ENCODE measurements around the gene ZDHHC11B. TPM values are rescaled to one million over a fixed set of nuclear protein-coding genes. Genes with fewer than 3 reads are reported as not detected.
A peak's percentile ranks its signal among the peaks of the same experiment; 100 is the strongest.
"Not testable (repeated sequence)": the region's sequence is repeated elsewhere in the genome, so short reads cannot be mapped to it uniquely, and the experiment has no call there.

The ZDHHC11B gene
- total RNA-seq, 2 donors from 2014 or later: 0.30 to 7.0 TPM

DNA sequence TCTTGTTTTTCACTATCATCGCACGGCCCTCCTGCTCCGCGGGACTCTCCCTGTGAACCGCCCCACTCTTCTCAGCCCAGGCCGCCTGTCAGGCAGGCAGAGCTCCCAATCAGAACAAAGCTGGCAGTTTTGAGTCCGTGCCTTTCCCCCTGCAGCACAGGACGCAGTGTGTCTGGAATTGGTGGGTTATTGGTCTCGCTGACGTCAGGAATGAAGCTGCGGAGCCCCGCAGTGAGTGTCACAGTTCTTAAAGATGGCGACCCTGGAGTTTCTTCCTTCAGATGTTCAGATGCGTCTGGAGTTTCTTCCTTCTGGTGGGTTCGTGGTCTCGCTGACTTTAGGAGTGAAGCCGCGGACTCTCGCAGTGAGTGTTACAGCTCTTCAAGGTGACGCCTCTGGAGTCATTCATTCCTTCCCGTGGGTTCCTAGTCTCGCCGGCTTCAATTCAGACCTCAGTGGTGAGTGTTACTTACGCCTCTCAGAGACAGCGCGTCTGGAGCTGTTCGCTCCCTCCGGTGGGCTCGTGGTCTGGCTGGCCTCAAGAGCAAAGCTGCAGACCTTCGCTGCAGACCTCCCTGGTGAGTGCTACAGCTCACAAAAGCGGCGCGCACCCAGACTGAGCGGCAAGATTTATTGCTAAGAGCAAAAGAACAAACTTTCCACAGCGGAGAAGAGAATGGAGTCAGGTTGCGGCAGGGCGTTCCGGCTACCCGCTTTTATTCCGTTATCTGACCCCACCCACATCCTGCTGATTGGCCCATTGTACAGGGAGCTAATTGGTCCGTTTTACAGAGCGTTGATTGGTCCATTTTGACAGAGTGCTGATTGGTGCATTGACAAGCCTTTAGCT is 7.4 kb downstream of the ZDHHC11B start:
- no peaks in the 10 kb centered on the region for H3K4me1 Mint-ChIP-seq

GRCh38 chr5:775961-776861 is 8.3 kb downstream of the ZDHHC11B start:
- no peaks in the 10 kb centered on the region for H3K27me3 Mint-ChIP-seq
- H3K9me3 Mint-ChIP-seq: no peaks in the 10 kb centered on the region
- H3K4me1 Mint-ChIP-seq: no peaks in the 10 kb centered on the region
- H3K4me3 Mint-ChIP-seq: no peak overlapping the region
- ATAC-seq (replicated peaks): no peak
- no peak overlapping the region for H3K27ac Mint-ChIP-seq
- no peaks in the 10 kb centered on the region for H3K36me3 Mint-ChIP-seq (ENCODE audit: low read depth)

More for the DNA sequence above, 7.4 kb downstream of the ZDHHC11B start:
- Mint-ChIP-seq H3K36me3 (ENCODE audit: low read depth) (no peaks in the 10 kb centered on the region), H3K9me3 (no peaks in the 10 kb centered on the region), H3K27ac (no peak overlapping the region), H3K27me3 (no peaks in the 10 kb centered on the region), H3K4me3 (no peak overlapping the region)
- no peak for ATAC-seq (replicated peaks)

DNA sequence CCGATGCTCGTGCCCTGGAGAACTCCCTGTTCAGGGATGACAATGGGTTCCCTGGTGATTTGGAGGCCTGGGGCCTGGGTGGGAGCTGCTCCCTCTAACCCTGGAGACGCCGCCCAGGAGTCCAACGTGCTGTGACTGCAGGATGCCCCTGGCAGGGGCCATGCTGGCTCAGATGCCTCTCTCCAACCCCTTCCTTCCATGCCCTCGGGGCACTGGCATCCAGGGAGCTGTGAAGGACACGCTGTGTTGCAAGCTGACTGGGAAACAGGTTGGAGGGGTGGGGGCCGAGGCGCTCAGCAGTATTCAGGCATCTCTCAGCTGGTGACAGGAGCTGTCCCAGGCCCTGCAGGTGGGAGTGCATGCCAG is 9.0 kb downstream of the ZDHHC11B start:
- H3K4me3 Mint-ChIP-seq; H3K9me3 Mint-ChIP-seq; ATAC-seq (replicated peaks); H3K4me1 Mint-ChIP-seq; H3K27ac Mint-ChIP-seq; H3K36me3 Mint-ChIP-seq (ENCODE audit: low read depth); H3K27me3 Mint-ChIP-seq: not testable (repeated sequence)

- H3K36me3 Mint-ChIP-seq (ENCODE audit: low read depth); H3K9me3 Mint-ChIP-seq; H3K4me1 Mint-ChIP-seq; H3K27ac Mint-ChIP-seq; H3K4me3 Mint-ChIP-seq; H3K27me3 Mint-ChIP-seq: not testable (repeated sequence)
- peak; percentile 18 for ATAC-seq (replicated peaks)
These were observed 9.5 kb downstream of the ZDHHC11B start for GRCh38 chr5:774854-775505.

- not testable (repeated sequence) for H3K36me3 Mint-ChIP-seq (ENCODE audit: low read depth); H3K27me3 Mint-ChIP-seq; ATAC-seq (replicated peaks); H3K27ac Mint-ChIP-seq; H3K4me1 Mint-ChIP-seq; H3K4me3 Mint-ChIP-seq; H3K9me3 Mint-ChIP-seq
These were observed 10.2 kb downstream of the ZDHHC11B start for GRCh38 chr5:774304-774703.

GRCh38 chr5:773517-774264 is 10.8 kb downstream of the ZDHHC11B start:
- Mint-ChIP-seq H3K27ac (no peak overlapping the region), H3K27me3 (no peaks in the 10 kb centered on the region), H3K9me3 (no peaks in the 10 kb centered on the region), H3K4me1 (no peaks in the 10 kb centered on the region), H3K36me3 (ENCODE audit: low read depth) (no peaks in the 10 kb centered on the region), H3K4me3 (no peak overlapping the region)
- no peak for ATAC-seq (replicated peaks)

- not testable (repeated sequence) for ATAC-seq (replicated peaks); H3K27ac Mint-ChIP-seq; H3K36me3 Mint-ChIP-seq (ENCODE audit: low read depth); H3K4me1 Mint-ChIP-seq; H3K27me3 Mint-ChIP-seq; H3K4me3 Mint-ChIP-seq; H3K9me3 Mint-ChIP-seq
These were observed 11.6 kb downstream of the ZDHHC11B start for GRCh38 chr5:772931-773330.

DNA sequence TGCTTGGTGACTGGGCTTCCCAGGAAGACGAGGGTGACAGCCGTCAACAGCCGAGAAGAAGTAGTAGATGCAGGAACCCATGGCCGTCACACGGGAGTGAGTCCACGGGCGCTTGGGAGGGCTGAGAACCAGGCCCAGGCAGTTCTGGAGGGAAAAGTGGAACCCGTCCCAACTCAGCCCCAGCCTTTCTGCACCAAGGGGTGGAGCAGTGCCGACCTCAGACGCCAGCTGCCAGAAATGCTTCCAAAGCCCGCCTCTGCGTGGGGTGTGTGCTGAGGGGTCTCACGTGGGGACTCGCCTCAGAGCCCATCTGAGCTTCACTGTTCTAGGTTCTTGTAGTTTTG is 12.0 kb downstream of the ZDHHC11B start:
- not testable (repeated sequence) for H3K27ac Mint-ChIP-seq; ATAC-seq (replicated peaks); H3K9me3 Mint-ChIP-seq; H3K27me3 Mint-ChIP-seq; H3K4me1 Mint-ChIP-seq; H3K36me3 Mint-ChIP-seq (ENCODE audit: low read depth); H3K4me3 Mint-ChIP-seq

DNA sequence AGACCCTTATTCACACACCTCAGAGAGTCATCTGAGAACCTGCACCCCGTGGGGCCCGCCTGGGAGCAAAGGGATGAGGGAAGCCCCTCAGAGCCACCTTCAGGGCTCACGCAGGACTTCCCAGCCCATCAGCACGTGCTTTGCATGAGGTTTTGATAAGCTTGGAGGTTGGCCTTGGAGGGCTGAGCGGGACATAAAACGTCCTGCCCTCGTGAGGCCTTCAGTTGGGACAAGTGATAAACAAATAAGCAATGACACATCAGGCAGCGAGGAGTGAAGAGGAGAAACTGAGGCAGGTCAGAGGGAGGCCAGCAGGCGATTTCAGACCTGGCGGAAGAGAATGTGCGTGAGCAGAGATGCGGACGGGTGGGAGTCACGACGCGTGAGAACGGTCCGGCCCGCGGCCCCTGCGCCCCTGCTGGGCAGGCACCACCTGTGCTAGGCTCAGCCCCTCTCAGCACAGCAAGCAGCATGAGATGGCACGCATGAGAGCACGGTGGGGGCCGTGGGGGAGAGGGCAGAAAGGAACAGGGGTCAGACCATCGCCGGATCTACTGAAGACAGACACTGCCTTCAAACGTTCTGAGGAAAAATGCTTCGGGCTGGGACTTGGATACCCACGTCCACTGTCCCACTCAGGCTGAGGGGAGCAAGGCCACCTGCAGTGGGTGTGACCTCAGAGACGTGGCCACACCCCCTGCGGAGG is 12.5 kb downstream of the ZDHHC11B start:
- H3K4me3 Mint-ChIP-seq; H3K9me3 Mint-ChIP-seq; H3K36me3 Mint-ChIP-seq (ENCODE audit: low read depth): not testable (repeated sequence)

GRCh38 chr5:771087-771781 is 13.3 kb downstream of the ZDHHC11B start:
- H3K4me1 Mint-ChIP-seq; H3K27ac Mint-ChIP-seq; ATAC-seq (replicated peaks); H3K9me3 Mint-ChIP-seq; H3K27me3 Mint-ChIP-seq; H3K4me3 Mint-ChIP-seq; H3K36me3 Mint-ChIP-seq (ENCODE audit: low read depth): not testable (repeated sequence)

More for the DNA sequence above, 12.5 kb downstream of the ZDHHC11B start:
- not testable (repeated sequence) for H3K4me1 Mint-ChIP-seq; ATAC-seq (replicated peaks); H3K27me3 Mint-ChIP-seq; H3K27ac Mint-ChIP-seq

GRCh38 chr5:770585-770984 is 13.9 kb downstream of the ZDHHC11B start:
- not testable (repeated sequence) for H3K36me3 Mint-ChIP-seq (ENCODE audit: low read depth); H3K27me3 Mint-ChIP-seq; H3K27ac Mint-ChIP-seq; ATAC-seq (replicated peaks); H3K9me3 Mint-ChIP-seq; H3K4me1 Mint-ChIP-seq; H3K4me3 Mint-ChIP-seq

DNA sequence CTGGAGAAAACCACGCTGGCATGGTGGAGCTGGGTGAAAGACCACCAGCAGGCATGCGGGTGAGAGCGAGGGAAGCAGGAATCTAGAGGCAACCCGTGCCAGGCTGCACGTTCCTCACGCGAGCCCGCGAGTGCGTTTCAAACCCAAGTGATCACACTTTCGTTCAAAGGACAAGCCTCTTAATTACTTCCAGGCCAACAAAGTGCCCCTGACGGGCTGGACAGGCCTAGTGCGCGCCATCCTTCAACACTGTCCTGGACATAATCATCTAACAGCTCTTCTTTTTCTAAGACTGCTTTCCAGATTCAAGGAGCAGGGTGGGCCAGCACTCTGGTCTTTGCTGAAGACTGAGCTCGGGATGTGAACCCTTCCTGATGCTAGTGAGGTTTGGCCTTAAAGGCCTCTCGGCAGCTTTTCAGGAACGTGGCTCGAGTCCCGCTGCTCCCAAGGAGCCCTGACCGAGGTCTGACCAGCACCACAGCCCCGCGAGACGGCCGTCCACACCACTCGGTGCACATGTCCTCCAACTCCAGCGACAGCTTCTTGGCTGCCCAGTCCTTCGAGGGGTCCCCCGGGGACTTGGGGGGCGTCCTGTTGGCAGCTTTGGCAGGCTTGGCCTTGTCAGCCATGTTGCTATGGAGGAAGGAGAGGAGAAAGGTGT is 14.9 kb downstream of the ZDHHC11B start:
- H3K36me3 Mint-ChIP-seq (ENCODE audit: low read depth); H3K9me3 Mint-ChIP-seq: not testable (repeated sequence)

More for the DNA sequence above, 14.9 kb downstream of the ZDHHC11B start:
- not testable (repeated sequence) for H3K4me3 Mint-ChIP-seq; H3K4me1 Mint-ChIP-seq; H3K27ac Mint-ChIP-seq; ATAC-seq (replicated peaks); H3K27me3 Mint-ChIP-seq

Data from activated T-helper 17 cell treated with anti-CD3 and anti-CD28 coated beads, Interleukin-2, amount 50 U/mL, for 72 hours (primary cell).